Transverse colon (tissue), 4 donors: ENCODE measurements around the gene SEPTIN11. TPM values are rescaled to one million over a fixed set of nuclear protein-coding genes. Genes with fewer than 3 reads are reported as not detected.
"Not testable (repeated sequence)": the region's sequence is repeated elsewhere in the genome, so short reads cannot be mapped to it uniquely, and the experiment has no call there.

Source experiments
- DNase-seq: peaks from one replicate; pipeline ENCODE4 v3.0.0-alpha.2; 2019
- H3K27ac ChIP-seq, 4 donors: fragments of 200-600 bp; sonication (generic); 2 replicates each; pipeline ENCODE4 v1.5.1; 2016 to 2018; ENCODE audit warnings: inconsistent platforms in 4 of 4
- H3K27me3 ChIP-seq: fragments of 200-600 bp; sonication (generic); 2 replicates; pipeline ENCODE4 v1.5.1; 2017; ENCODE audit warnings: inconsistent platforms
- H3K36me3 ChIP-seq, 4 donors: fragments of 200-600 bp; sonication (generic); 2 replicates each; pipeline ENCODE4 v1.5.1; 2017 to 2019; ENCODE audit warnings: inconsistent platforms in 4 of 4
- H3K4me1 ChIP-seq, 4 donors: fragments of 200-600 bp; sonication (generic); 2 replicates each; pipeline ENCODE4 v1.5.1; 2017 to 2020; ENCODE audit warnings: inconsistent platforms in 4 of 4
- H3K4me3 ChIP-seq, 4 donors: fragments of 200-600 bp; sonication (generic); 1 replicate in 1 of 4; 2 replicates in 3 of 4; pipeline versions ENCODE4 v1.5.1 to v1.6.1; 2017 to 2019; ENCODE audit warnings: inconsistent platforms in 4 of 4
- H3K9me3 ChIP-seq, 2 donors: fragments of 200-600 bp; sonication (generic); 2 replicates each; pipeline ENCODE4 v1.5.1; 2017 to 2019; ENCODE audit warnings: inconsistent platforms in 2 of 2
- CTCF ChIP-seq, 5 experiments: fragments of 200-600 bp in 3 of 5; fragments of 450-650 bp in 2 of 5; sonication (generic) in 3 of 5; IDR thresholded peaks; 1 replicate in 2 of 5; 2 replicates in 3 of 5; pipeline ENCODE4 v1.5.1; 2016 to 2017; ENCODE audit warnings: antibody characterized with exemption in 5 of 5, inconsistent platforms in 3 of 5, mild to moderate bottlenecking in 2 of 5, moderate library complexity in 1 of 5
- EP300 ChIP-seq: sonication (generic); formaldehyde crosslinking; IDR thresholded peaks from one replicate; pipeline ENCODE4 v1.6.1; 2017; ENCODE audit warnings: antibody characterized with exemption, low read depth
- POLR2A ChIP-seq: fragments of 450-650 bp; IDR thresholded peaks from one replicate; pipeline ENCODE4 v1.6.1; 2016; ENCODE audit warnings: antibody characterized with exemption, mild to moderate bottlenecking, moderate library complexity
- POLR2AphosphoS5 ChIP-seq, 3 donors: sonication (generic); formaldehyde crosslinking; IDR thresholded peaks; one replicate each; pipeline ENCODE4 v1.6.1; 2016; ENCODE audit warnings: antibody characterized with exemption in 3 of 3
- WGBS, 2 donors: methylation state at CpG; one replicate each; pipeline ENCODE4 v1.1.5; 2018; ENCODE audit warnings: low coverage in 1 of 2; 5-methylcytosine and 5-hydroxymethylcytosine counted together
- in situ Hi-C, 4 donors: fragments of 200-750 bp; cut with MboI; loops; one replicate each; pipeline versions ENCODE4 v1.15.0 to v1.15.1; 2017; ENCODE audit warnings: low sequenced_read_pairs in 3 of 4, low pct_ligation_motif_present in 1 of 4, low pct_unique_long_range_greater_than_20kb in 1 of 4
- intact Hi-C: fragments of 100-400 bp; cut with DNase I; formaldehyde crosslinking; loops from one replicate; pipeline ENCODE4 v1.15.1; 2023; ENCODE audit warnings: low total_unique reads
- total RNA-seq, 4 donors: library from RNA; depleted of rRNA; stranded (reverse); fragments of >200 nt; gene quantifications; one replicate each; pipeline ENCODE4 v1.1.0, GENCODE V29; 2016

Gene SEPTIN11
- total RNA-seq, 4 donors from 2014 or later: 48.6 to 127 (median 78.8) TPM

GRCh38 chr4:76958891-76959290, 9.3 kb downstream of the SEPTIN11 start:
- no peaks in the 10 kb centered on the region for H3K9me3 ChIP-seq
- no peak overlapping the region for H3K4me3 ChIP-seq
- WGBS, 2 donors: 80 to 98% methylated on average over 3 to 5 of the region's 5 CpGs
- DNase-seq: no peak
- H3K36me3 ChIP-seq: no peaks in the 10 kb centered on the region
- H3K27ac ChIP-seq: no peak overlapping the region
- intact Hi-C loops (loop anchor here (10.0 kb wide), 1 partner anchor 196 kb away; the partner anchor contains the start of gene CCNG2), in situ Hi-C loops (no loop called here)
- TF ChIP-seq EP300 (no peak), CTCF (IDR thresholded peaks at IDR 0.05) (no peak), POLR2AphosphoS5 (IDR thresholded peaks at IDR 0.05) (no peak), POLR2A (no peak)
- H3K27me3 ChIP-seq: no peaks in the 10 kb centered on the region
- H3K4me1 ChIP-seq: peaks cover 6 to 62% (median 26%) of the 10 kb centered on the region in 4 donors

DNA sequence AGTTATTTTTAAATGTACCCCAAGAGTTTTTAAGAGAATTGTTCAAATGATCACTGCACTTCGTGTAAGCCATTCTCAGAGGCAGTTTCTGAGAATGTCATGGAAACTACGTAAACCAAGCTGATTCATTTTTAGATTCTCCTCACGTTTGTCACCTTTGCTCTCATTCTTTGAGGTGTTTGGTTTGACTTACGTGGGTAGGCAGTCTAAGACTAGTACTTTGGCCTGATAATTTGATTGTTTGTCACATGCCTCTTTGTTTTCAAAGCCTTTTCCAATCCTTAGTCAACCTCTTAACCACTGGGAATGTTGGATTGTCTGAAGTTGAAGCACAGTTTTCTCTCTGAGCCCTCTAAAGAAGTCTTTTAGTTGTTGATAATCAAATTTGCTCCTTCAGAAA, 10.5 kb downstream of the SEPTIN11 start:
- in situ Hi-C loops (no loop called here), intact Hi-C loops (no loop called here)
- Histone ChIP-seq H3K4me1 (peaks cover 6 to 55% (median 25%) of the 10 kb centered on the region in 4 donors), H3K9me3 (no peaks in the 10 kb centered on the region), H3K27me3 (no peaks in the 10 kb centered on the region), H3K4me3 (no peak overlapping the region), H3K36me3 (no peaks in the 10 kb centered on the region), H3K27ac (no peak overlapping the region)
- 20 to 45% methylated on average over 1 to 4 of the region's 4 CpGs for WGBS, 2 donors
- DNase-seq: no peak
- TF ChIP-seq CTCF (IDR thresholded peaks at IDR 0.05): no peak
- TF ChIP-seq POLR2AphosphoS5 (IDR thresholded peaks at IDR 0.05): peak in 1 of 3 donors; percentile 13

- Histone ChIP-seq H3K4me3 (no peak overlapping the region), H3K27ac (no peak overlapping the region), H3K9me3 (no peaks in the 10 kb centered on the region), H3K36me3 (no peaks in the 10 kb centered on the region), H3K27me3 (no peaks in the 10 kb centered on the region), H3K4me1 (peaks cover 6 to 32% (median 14%) of the 10 kb centered on the region in 4 donors)
- in situ Hi-C loops: no loop called here
- TF ChIP-seq CTCF (IDR thresholded peaks at IDR 0.05) (no peak), POLR2AphosphoS5 (IDR thresholded peaks at IDR 0.05) (no peak), POLR2A (no peak)
- intact Hi-C loops: no loop called here
- WGBS, 2 donors: 75 to 77% methylated on average over 5 of the region's 5 CpGs
- DNase-seq: no peak
Measured at GRCh38 chr4:76962406-76963130, 13.0 kb downstream of the SEPTIN11 start.

DNA sequence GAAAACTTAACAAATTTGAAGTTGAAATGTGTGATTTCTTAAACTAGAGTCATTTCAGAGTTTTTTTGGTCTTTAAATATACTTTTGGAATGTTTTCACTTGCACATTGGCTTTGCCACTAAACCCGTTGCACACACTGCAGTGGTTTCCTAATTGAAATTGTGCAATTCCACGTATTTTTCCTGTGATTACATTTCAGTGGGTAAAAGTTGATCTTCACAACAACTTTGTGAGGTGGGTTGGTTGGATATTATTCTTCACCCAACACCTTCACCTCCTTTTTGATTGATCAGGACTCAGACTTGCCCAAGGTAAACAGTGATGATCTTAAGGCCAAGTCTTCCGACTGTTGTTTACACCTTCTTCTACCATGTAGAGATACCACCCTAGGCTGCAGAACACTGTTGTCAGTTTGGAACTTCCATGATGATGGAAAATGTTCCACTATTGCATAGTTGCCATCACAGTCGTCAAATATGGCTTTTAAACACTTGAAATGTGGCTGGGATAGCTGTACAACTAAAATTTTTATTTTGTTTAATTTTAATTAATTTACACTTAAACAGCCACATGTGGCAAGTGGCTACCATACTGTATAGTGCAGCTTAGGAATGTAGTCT, 13.7 kb downstream of the SEPTIN11 start:
- in situ Hi-C loops: no loop called here
- peaks cover 6 to 25% (median 11%) of the 10 kb centered on the region in 4 donors for H3K4me1 ChIP-seq
- no peaks in the 10 kb centered on the region for H3K36me3 ChIP-seq
- no peaks in the 10 kb centered on the region for H3K9me3 ChIP-seq
- 78 to 85% methylated on average over 4 of the region's 4 CpGs for WGBS, 2 donors
- no peak overlapping the region for H3K27ac ChIP-seq
- no peak overlapping the region for H3K4me3 ChIP-seq
- no peak for DNase-seq
- intact Hi-C loops: no loop called here
- H3K27me3 ChIP-seq: no peaks in the 10 kb centered on the region
- TF ChIP-seq CTCF (IDR thresholded peaks at IDR 0.05) (no peak), POLR2AphosphoS5 (IDR thresholded peaks at IDR 0.05) (peak in 1 of 3 donors; percentile 16), EP300 (no peak), POLR2A (no peak)

GRCh38 chr4:76963927-76964326, 14.4 kb downstream of the SEPTIN11 start:
- DNase-seq, H3K9me3 ChIP-seq, in situ Hi-C loops, H3K36me3 ChIP-seq, intact Hi-C loops, H3K4me3 ChIP-seq, H3K27ac ChIP-seq, H3K27me3 ChIP-seq: not testable (repeated sequence)
- H3K4me1 ChIP-seq: peaks cover 6 to 23% (median 10%) of the 10 kb centered on the region in 4 donors
- 98 to 100% methylated on average over 1 of the region's 1 CpG for WGBS, 2 donors
